ENCODE data around the gene VWA5B2. TPM values are rescaled to one million over a fixed set of nuclear protein-coding genes. Genes with fewer than 3 reads are reported as not detected.

The VWA5B2 gene
- total RNA-seq, 1 donor from 2014 or later, result 0.25 TPM

GRCh38 chr3:184203526-184203925 is 25.9 kb upstream of the VWA5B2 start:
- H3K9me3 Mint-ChIP-seq (ENCODE audit: low read depth), result no peaks in the 10 kb centered on the region
- no peaks in the 10 kb centered on the region for H3K36me3 Mint-ChIP-seq (ENCODE audit: low read depth)
- no peaks in the 10 kb centered on the region for H3K4me1 Mint-ChIP-seq (ENCODE audit: low read depth)
- no peak for TF ChIP-seq CTCF (IDR thresholded peaks at IDR 0.05)
- no peak for DNase-seq (ENCODE audit: low spot score)
- H3K27ac Mint-ChIP-seq (ENCODE audit: unreplicated experiment), result no peak overlapping the region
- no peak overlapping the region for H3K4me3 Mint-ChIP-seq (ENCODE audit: unreplicated experiment)
- peaks cover 23% of the 10 kb centered on the region for H3K27me3 Mint-ChIP-seq (ENCODE audit: low read depth)

GRCh38 chr3:184209146-184209923 is 20.1 kb upstream of the VWA5B2 start:
- H3K4me1 Mint-ChIP-seq (ENCODE audit: low read depth), result no peaks in the 10 kb centered on the region
- no peak overlapping the region for H3K4me3 Mint-ChIP-seq (ENCODE audit: unreplicated experiment)
- TF ChIP-seq CTCF (IDR thresholded peaks at IDR 0.05), result no peak
- DNase-seq (ENCODE audit: low spot score), result peak; percentile 21
- H3K36me3 Mint-ChIP-seq (ENCODE audit: low read depth), result no peaks in the 10 kb centered on the region
- H3K27me3 Mint-ChIP-seq (ENCODE audit: low read depth), result peaks cover 37% of the 10 kb centered on the region
- no peak overlapping the region for H3K27ac Mint-ChIP-seq (ENCODE audit: unreplicated experiment)
- no peaks in the 10 kb centered on the region for H3K9me3 Mint-ChIP-seq (ENCODE audit: low read depth)

GRCh38 chr3:184211297-184211696 is 18.1 kb upstream of the VWA5B2 start:
- Mint-ChIP-seq H3K27me3 (ENCODE audit: low read depth) (peaks cover 30% of the 10 kb centered on the region), H3K36me3 (ENCODE audit: low read depth) (no peaks in the 10 kb centered on the region), H3K4me1 (ENCODE audit: low read depth) (no peaks in the 10 kb centered on the region), H3K27ac (ENCODE audit: unreplicated experiment) (no peak overlapping the region), H3K9me3 (ENCODE audit: low read depth) (no peaks in the 10 kb centered on the region), H3K4me3 (ENCODE audit: unreplicated experiment) (no peak overlapping the region)
- no peak for TF ChIP-seq CTCF (IDR thresholded peaks at IDR 0.05)
- DNase-seq (ENCODE audit: low spot score), result no peak

- Mint-ChIP-seq H3K27me3 (ENCODE audit: low read depth) (peaks cover 25% of the 10 kb centered on the region), H3K36me3 (ENCODE audit: low read depth) (no peaks in the 10 kb centered on the region), H3K27ac (ENCODE audit: unreplicated experiment) (no peak overlapping the region), H3K4me1 (ENCODE audit: low read depth) (no peaks in the 10 kb centered on the region), H3K4me3 (ENCODE audit: unreplicated experiment) (no peak overlapping the region), H3K9me3 (ENCODE audit: low read depth) (no peaks in the 10 kb centered on the region)
- DNase-seq (ENCODE audit: low spot score), result no peak
- TF ChIP-seq CTCF (IDR thresholded peaks at IDR 0.05), result no peak
These were observed 17.7 kb upstream of the VWA5B2 start for GRCh38 chr3:184211718-184212117.

- Mint-ChIP-seq H3K4me1 (ENCODE audit: low read depth) (no peaks in the 10 kb centered on the region), H3K27ac (ENCODE audit: unreplicated experiment) (no peak overlapping the region), H3K4me3 (ENCODE audit: unreplicated experiment) (no peak overlapping the region), H3K36me3 (ENCODE audit: low read depth) (no peaks in the 10 kb centered on the region), H3K27me3 (ENCODE audit: low read depth) (peaks cover 13% of the 10 kb centered on the region), H3K9me3 (ENCODE audit: low read depth) (no peaks in the 10 kb centered on the region)
- no peak for DNase-seq (ENCODE audit: low spot score)
- no peak for TF ChIP-seq CTCF (IDR thresholded peaks at IDR 0.05)
These were observed 10.6 kb upstream of the VWA5B2 start for GRCh38 chr3:184218814-184219213.

Data from chondrocyte (in vitro differentiated cells).